HUDEP-2 (cell line): ENCODE data around the gene CYBB.
A peak's percentile ranks its signal among the peaks of the same experiment; 100 is the strongest.

Experiments
- DNase-seq, 76 experiments: peaks; one replicate each; lab custom pipeline; 2025; ENCODE audit not compliant: unreplicated experiment in 76 of 76; lab: John Stamatoyannopoulos, UW

The CYBB gene

GRCh38 chrX:37830371-37830770 lies 50.5 kb downstream of the CYBB start:
- no peak for DNase-seq

GRCh38 chrX:37834937-37835336 lies 55.1 kb downstream of the CYBB start:
- DNase-seq: no peak

- DNase-seq: no peak
Observed at GRCh38 chrX:37840931-37841330, 61.1 kb downstream of the CYBB start.

GRCh38 chrX:37844622-37845021 lies 64.8 kb downstream of the CYBB start:
- no peak for DNase-seq

- DNase-seq: no peak
Observed at GRCh38 chrX:37846141-37846540, 66.3 kb downstream of the CYBB start.

- no peak for DNase-seq
Observed at GRCh38 chrX:37846558-37846933, 66.7 kb downstream of the CYBB start.

GRCh38 chrX:37846934-37847732 lies 67.3 kb downstream of the CYBB start, which contains the start of gene DYNLT3:
Gene DYNLT3 (minus strand): TSS chrX:37847571. CDS start chrX:37847510, 61 bp downstream.
- peak in 69 of 76 experiments; percentile 1 to 76 (median 47) for DNase-seq

- no peak for DNase-seq
Observed at GRCh38 chrX:37847733-37848197, 67.9 kb downstream of the CYBB start.

- DNase-seq: no peak
Observed at GRCh38 chrX:37854148-37854547, 74.3 kb downstream of the CYBB start.

- DNase-seq: peak in 5 of 76 experiments; percentile 0 to 1 (median 0)
Observed at GRCh38 chrX:37854748-37855147, 74.9 kb downstream of the CYBB start.

GRCh38 chrX:37860721-37861120 lies 80.9 kb downstream of the CYBB start:
- no peak for DNase-seq

GRCh38 chrX:37862851-37863250 lies 83.0 kb downstream of the CYBB start:
- DNase-seq: no peak
